ENCODE data around the gene PALMD. TPM values are rescaled to one million over a fixed set of nuclear protein-coding genes. Genes with fewer than 3 reads are reported as not detected.
A peak's percentile ranks its signal among the peaks of the same experiment; 100 is the strongest.

Gene PALMD
- total RNA-seq, 1 experiment from 2014 or later: not detected

- Mint-ChIP-seq H3K36me3 (ENCODE audit: insufficient read depth, unreplicated experiment) (no peaks in the 10 kb centered on the region), H3K27me3 (ENCODE audit: insufficient read depth, unreplicated experiment) (no peaks in the 10 kb centered on the region), H3K4me3 (ENCODE audit: unreplicated experiment) (no peak overlapping the region), H3K4me1 (ENCODE audit: low read depth, unreplicated experiment) (no peaks in the 10 kb centered on the region), H3K9me3 (ENCODE audit: unreplicated experiment) (no peaks in the 10 kb centered on the region), H3K27ac (ENCODE audit: unreplicated experiment) (no peak overlapping the region)
- H3K4me1 ChIP-seq: peaks cover 12% of the 10 kb centered on the region; the same call in 1 of the 2 replicates
- DNase-seq: no peak
- no peak overlapping the region for H3K4me3 ChIP-seq (ENCODE audit: low read depth, low read length)
- no peaks in the 10 kb centered on the region for H3K27me3 ChIP-seq (replicated peaks; ENCODE audit: control insufficient read depth, insufficient read depth, low read length)
- H3K9me3 ChIP-seq: no peaks in the 10 kb centered on the region
- intact Hi-C loops (cut with micrococcal nuclease; ENCODE audit: unreplicated experiment): no loop called here
- no peaks in the 10 kb centered on the region for H3K36me3 ChIP-seq (ENCODE audit: control insufficient read depth, insufficient read depth, low read length)
- ChIA-PET CTCF (no interaction called here), POLR2A (no interaction called here)
- no TSS peak for BruUV-seq (replicated peaks)
- no peak for TF ChIP-seq CTCF (IDR thresholded peaks at IDR 0.05; ENCODE audit: insufficient read depth in 1 of 2, low read depth in 1 of 2, low read length in 1 of 2, severe bottlenecking in 1 of 2, unreplicated experiment in 1 of 2)
Measured at GRCh38 chr1:99656701-99657100, 10.8 kb downstream of the PALMD start.

GRCh38 chr1:99657213-99658030 lies 11.5 kb downstream of the PALMD start:
- no TSS peak for BruUV-seq (replicated peaks)
- CTCF ChIA-PET: no interaction called here
- H3K9me3 ChIP-seq: no peaks in the 10 kb centered on the region

GRCh38 chr1:99658031-99658290 lies 12.0 kb downstream of the PALMD start:
- Mint-ChIP-seq H3K9me3 (ENCODE audit: unreplicated experiment) (no peaks in the 10 kb centered on the region), H3K4me3 (ENCODE audit: unreplicated experiment) (no peak overlapping the region), H3K36me3 (ENCODE audit: insufficient read depth, unreplicated experiment) (no peaks in the 10 kb centered on the region), H3K27ac (ENCODE audit: unreplicated experiment) (no peak overlapping the region), H3K4me1 (ENCODE audit: low read depth, unreplicated experiment) (no peaks in the 10 kb centered on the region), H3K27me3 (ENCODE audit: insufficient read depth, unreplicated experiment) (no peaks in the 10 kb centered on the region)
- no TSS peak for BruUV-seq (replicated peaks)
- POLR2A ChIA-PET: no interaction called here
- H3K36me3 ChIP-seq (ENCODE audit: control insufficient read depth, insufficient read depth, low read length): no peaks in the 10 kb centered on the region
- TF ChIP-seq CTCF (IDR thresholded peaks at IDR 0.05; ENCODE audit: insufficient read depth in 1 of 2, low read depth in 1 of 2, low read length in 1 of 2, severe bottlenecking in 1 of 2, unreplicated experiment in 1 of 2): no peak
- H3K4me1 ChIP-seq: peaks cover 12% of the 10 kb centered on the region; the same call in 1 of the 2 replicates
- intact Hi-C loops (cut with micrococcal nuclease; ENCODE audit: unreplicated experiment): no loop called here
- no peaks in the 10 kb centered on the region for H3K27me3 ChIP-seq (replicated peaks; ENCODE audit: control insufficient read depth, insufficient read depth, low read length)
- no peaks in the 10 kb centered on the region for H3K9me3 ChIP-seq
- DNase-seq: no peak
- CTCF ChIA-PET: no interaction called here
- no peak overlapping the region for H3K4me3 ChIP-seq (ENCODE audit: low read depth, low read length)

More at GRCh38 chr1:99657213-99658030, 11.5 kb downstream of the PALMD start:
- Mint-ChIP-seq H3K36me3 (ENCODE audit: insufficient read depth, unreplicated experiment) (no peaks in the 10 kb centered on the region), H3K27ac (ENCODE audit: unreplicated experiment) (no peak overlapping the region), H3K4me1 (ENCODE audit: low read depth, unreplicated experiment) (no peaks in the 10 kb centered on the region), H3K27me3 (ENCODE audit: insufficient read depth, unreplicated experiment) (no peaks in the 10 kb centered on the region), H3K4me3 (ENCODE audit: unreplicated experiment) (no peak overlapping the region), H3K9me3 (ENCODE audit: unreplicated experiment) (no peaks in the 10 kb centered on the region)
- no peak overlapping the region for H3K4me3 ChIP-seq (ENCODE audit: low read depth, low read length)
- TF ChIP-seq CTCF (IDR thresholded peaks at IDR 0.05; ENCODE audit: insufficient read depth in 1 of 2, low read depth in 1 of 2, low read length in 1 of 2, severe bottlenecking in 1 of 2, unreplicated experiment in 1 of 2): no peak
- peak in 1 of 2 experiments; percentile 5 for DNase-seq
- intact Hi-C loops (cut with micrococcal nuclease; ENCODE audit: unreplicated experiment): no loop called here
- no peaks in the 10 kb centered on the region for H3K36me3 ChIP-seq (ENCODE audit: control insufficient read depth, insufficient read depth, low read length)
- no peaks in the 10 kb centered on the region for H3K27me3 ChIP-seq (replicated peaks; ENCODE audit: control insufficient read depth, insufficient read depth, low read length)
- H3K4me1 ChIP-seq: peaks cover 12% of the 10 kb centered on the region; the same call in 1 of the 2 replicates
- POLR2A ChIA-PET: interaction anchor here (0.5 kb wide), 1 partner anchor 705 kb away, joined by 3 read pairs; no protein-coding TSS in a partner anchor
